Heart right ventricle (tissue), 16 donors: ENCODE data around the gene ZCCHC24. TPM values are rescaled to one million over a fixed set of nuclear protein-coding genes. Genes with fewer than 3 reads are reported as not detected.
A peak's percentile ranks its signal among the peaks of the same experiment; 100 is the strongest.

Experiments
- ATAC-seq, 8 donors: fragments of 200-7000 bp; cut with Tn5 transposase; one replicate each; pipeline ENCODE4 v1.9.1; 2020; ENCODE audit warnings: mild to moderate bottlenecking in 8 of 8, moderate library complexity in 8 of 8, moderate number of reproducible peaks in 1 of 8
- DNase-seq, 2 donors: peaks; one replicate each; pipeline ENCODE4 v3.0.0-alpha.2; 2020
- H3K27ac ChIP-seq, 10 donors: fragments of 200-600 bp; sonication (generic) in 2 of 10; one replicate each; pipeline versions ENCODE4 v1.5.0 to v1.8.0; 2020 to 2022; ENCODE audit warnings: mild to moderate bottlenecking in 3 of 10
- H3K27me3 ChIP-seq, 7 donors: fragments of 200-600 bp; one replicate each; pipeline ENCODE4 v1.8.0; 2021 to 2022; ENCODE audit warnings: mild to moderate bottlenecking in 2 of 7
- H3K36me3 ChIP-seq, 9 donors: fragments of 200-600 bp; sonication (generic) in 1 of 9; one replicate each; pipeline versions ENCODE4 v1.5.0 to v1.8.0; 2020 to 2022; ENCODE audit warnings: mild to moderate bottlenecking in 2 of 9
- H3K4me1 ChIP-seq, 9 donors: fragments of 200-600 bp; sonication (generic) in 1 of 9; one replicate each; pipeline versions ENCODE4 v1.5.0 to v1.8.0; 2020 to 2022; ENCODE audit warnings: mild to moderate bottlenecking in 4 of 9
- H3K4me3 ChIP-seq, 10 donors: fragments of 200-600 bp; sonication (generic) in 2 of 10; one replicate each; pipeline versions ENCODE4 v1.5.0 to v1.8.0; 2020 to 2022; ENCODE audit warnings: mild to moderate bottlenecking in 7 of 10, moderate library complexity in 2 of 10
- H3K9me3 ChIP-seq, 11 donors: fragments of 200-600 bp in 10 of 11; sonication (generic) in 2 of 11; one replicate each; pipeline versions ENCODE4 v1.5.0 to v1.8.0; 2013 to 2022; ENCODE audit warnings: mild to moderate bottlenecking in 2 of 11, control low read depth in 1 of 11, moderate library complexity in 1 of 11
- WGBS, 2 donors: extraction: QIAGEN DNeasy Blood & Tissue Kit; methylation state at CpG; one replicate each; pipeline ENCODE4 v1.1.7; 2013; ENCODE audit warnings: inconsistent platforms in 1 of 2; 5-methylcytosine and 5-hydroxymethylcytosine counted together
- intact Hi-C, 10 donors: fragments of 100-400 bp; cut with DNase I; formaldehyde crosslinking; loops; one replicate each; pipeline versions ENCODE4 v1.11.1 to v1.14.2; 2022
- polyA plus RNA-seq, 2 donors: library from polyadenylated mRNA; stranded (reverse); fragments of 200-250 nt; gene quantifications; one replicate each; pipeline ENCODE4 v1.2.3, GENCODE V29; 2013
- total RNA-seq, 10 donors: library from RNA; stranded (reverse); fragmentation: NEBNext Ultra II Directional in 3 of 10; extraction: Animal tissue kit (Norgen Biotek cat#: 25700) in 3 of 10; gene quantifications; one replicate each; pipeline versions ENCODE4 v1.2.1 to v1.2.4, GENCODE V29; 2021 to 2023
- TF ChIP-seq, protein P1 (sequence below), 9 donors: fragments of 200-600 bp; sonication (generic) in 2 of 9; IDR thresholded peaks; one replicate each; pipeline versions ENCODE4 v1.5.0 to v1.8.0; 2021 to 2022; ENCODE audit warnings: antibody characterized with exemption in 9 of 9, mild to moderate bottlenecking in 5 of 9, moderate library complexity in 1 of 9
- donor health status: Arrhythmogenic right ventricular cardiomyopathy.
- donor health status: ischemic (EF 13 %, LVEDD 7.1; RV severe dilation, severe dysfunction).
- donor health status: healthy with polysubstance abuse.
- donor health status: DM: no; HTN: yes; CAD: no.
- donor health status: DM: no; HTN: no; CAD: no.
- donor health status: ischemic (EF 25% LVEDD 6.9; RV normal size, moderate dysfunction).
- donor health status: ischemic (EF 25% LVEDD 5.7; RV mildly dilated, moderate dysfunction).
- donor health status: healthy.
- donor health status: DM: yes; HTN: yes; CAD: no.
- donor health status: Ischemic cardiomyopathy.
- donor health status: ischemic (EF 35%, LVEDD 5.7; RV mildly dilated, moderate dysfunction).
- donor health status: nonischemic (EF 11% LVEDD 7.7; RV severe dilation, severe dysfunction).
- donor health status: DM: yes; HTN: yes; CAD: no.
- donor health status: PGD.
- donor health status: ischemic (EF 29% LVEDD 5.4; RV normal size, mild dysfunction).
- donor health status: nonischemic (EF 23%, LVEDD 6.1; RV moderate dilation, normal function).

The ZCCHC24 gene
- total and polyA plus RNA-seq, 12 donors: 19.3 to 59.0 (median 45.9) TPM

DNA sequence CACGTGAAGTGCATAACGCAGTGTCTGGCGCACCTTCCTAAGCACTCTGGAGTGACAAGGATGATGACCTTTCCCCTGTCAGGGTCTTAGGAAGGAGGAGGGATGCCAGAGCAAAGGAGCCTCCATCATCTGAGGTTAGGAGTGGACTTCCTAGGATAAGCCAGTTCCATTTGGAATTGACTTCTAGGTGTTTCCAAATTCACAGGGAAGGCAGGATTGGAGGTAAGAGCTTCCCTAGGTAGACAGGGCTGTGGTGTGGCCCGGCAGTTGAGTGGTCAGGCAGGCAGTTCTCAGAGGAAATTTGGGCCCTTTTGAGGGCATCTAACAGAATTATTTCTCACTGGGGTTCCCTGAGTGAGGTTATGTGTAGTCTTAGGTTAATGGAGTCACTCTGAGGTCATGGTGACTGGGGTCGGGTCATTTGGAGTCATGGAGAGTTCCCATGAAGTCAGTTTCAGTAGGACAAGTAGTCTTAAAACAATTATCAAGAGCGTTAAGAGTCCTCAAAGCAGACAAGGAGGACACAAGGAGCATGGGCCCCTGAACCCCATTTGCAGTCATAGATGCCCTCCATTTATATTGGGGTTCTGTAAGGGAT is 89.9 kb downstream of the ZCCHC24 start:
- 89% methylated on average over 6 of the region's 6 CpGs for WGBS, 2 donors
- H3K9me3 ChIP-seq: no peaks in the 10 kb centered on the region
- peak overlapping the region in 1 of 10 donors; percentile 27 for H3K27ac ChIP-seq
- intact Hi-C loops: no loop called here
- H3K4me1 ChIP-seq: peaks cover 0 to 46% (median 0%) of the 10 kb centered on the region in 9 donors
- DNase-seq (no peak), ATAC-seq (no peak)
- no peak overlapping the region for H3K4me3 ChIP-seq
- H3K36me3 ChIP-seq: peaks cover 0 to 71% (median 44%) of the 10 kb centered on the region in 9 donors
- TF ChIP-seq, protein P1, sequence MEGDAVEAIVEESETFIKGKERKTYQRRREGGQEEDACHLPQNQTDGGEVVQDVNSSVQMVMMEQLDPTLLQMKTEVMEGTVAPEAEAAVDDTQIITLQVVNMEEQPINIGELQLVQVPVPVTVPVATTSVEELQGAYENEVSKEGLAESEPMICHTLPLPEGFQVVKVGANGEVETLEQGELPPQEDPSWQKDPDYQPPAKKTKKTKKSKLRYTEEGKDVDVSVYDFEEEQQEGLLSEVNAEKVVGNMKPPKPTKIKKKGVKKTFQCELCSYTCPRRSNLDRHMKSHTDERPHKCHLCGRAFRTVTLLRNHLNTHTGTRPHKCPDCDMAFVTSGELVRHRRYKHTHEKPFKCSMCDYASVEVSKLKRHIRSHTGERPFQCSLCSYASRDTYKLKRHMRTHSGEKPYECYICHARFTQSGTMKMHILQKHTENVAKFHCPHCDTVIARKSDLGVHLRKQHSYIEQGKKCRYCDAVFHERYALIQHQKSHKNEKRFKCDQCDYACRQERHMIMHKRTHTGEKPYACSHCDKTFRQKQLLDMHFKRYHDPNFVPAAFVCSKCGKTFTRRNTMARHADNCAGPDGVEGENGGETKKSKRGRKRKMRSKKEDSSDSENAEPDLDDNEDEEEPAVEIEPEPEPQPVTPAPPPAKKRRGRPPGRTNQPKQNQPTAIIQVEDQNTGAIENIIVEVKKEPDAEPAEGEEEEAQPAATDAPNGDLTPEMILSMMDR (IDR thresholded peaks at IDR 0.05): no peak
- no peaks in the 10 kb centered on the region for H3K27me3 ChIP-seq

DNA sequence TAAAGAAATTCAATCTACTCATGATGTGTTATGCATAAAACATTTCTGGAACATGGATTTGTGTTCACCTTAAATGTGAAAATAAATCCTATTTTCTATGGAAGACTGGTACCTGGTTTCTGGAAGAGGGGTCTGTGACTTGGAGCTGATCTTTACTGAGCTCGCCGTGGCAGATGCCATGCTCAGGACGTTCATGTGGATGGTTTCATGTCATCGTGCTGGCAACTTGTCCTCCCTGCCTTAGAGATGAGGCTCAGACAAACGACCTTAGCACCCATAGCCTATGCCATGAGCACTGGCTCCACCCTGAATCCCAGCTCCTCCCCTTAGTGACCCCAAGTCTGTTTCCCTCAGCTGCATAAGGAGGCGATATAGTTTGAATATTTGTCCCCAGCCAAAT is 90.8 kb downstream of the ZCCHC24 start:
- DNase-seq (no peak), ATAC-seq (no peak)
- intact Hi-C loops: no loop called here
- 92% methylated on average over 6 of the region's 6 CpGs for WGBS, 2 donors
- TF ChIP-seq, protein P1 (IDR thresholded peaks at IDR 0.05): no peak
- Histone ChIP-seq H3K36me3 (peaks cover 0 to 80% (median 51%) of the 10 kb centered on the region in 9 donors), H3K27me3 (no peaks in the 10 kb centered on the region), H3K9me3 (no peaks in the 10 kb centered on the region), H3K27ac (no peak overlapping the region), H3K4me1 (peaks cover 0 to 55% (median 1%) of the 10 kb centered on the region in 9 donors), H3K4me3 (no peak overlapping the region)

DNA sequence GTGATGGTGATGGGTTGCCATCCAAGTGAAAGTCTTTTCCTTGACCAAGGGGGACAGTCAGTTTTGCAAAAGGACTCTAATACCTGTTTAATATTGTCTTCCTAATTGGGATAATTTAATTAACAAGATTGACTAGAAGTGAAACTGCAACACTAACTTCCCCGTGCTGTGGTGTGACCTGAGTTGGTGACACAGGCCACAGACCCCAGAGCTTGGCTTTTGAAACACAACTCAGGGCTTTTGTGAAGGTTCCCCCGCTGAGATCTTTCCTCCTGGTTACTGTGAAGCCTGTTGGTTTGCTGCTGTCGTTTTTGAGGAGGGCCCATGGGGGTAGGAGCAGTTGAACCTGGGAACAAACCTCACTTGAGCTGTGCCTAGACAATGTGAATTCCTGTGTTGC is 91.3 kb downstream of the ZCCHC24 start:
- intact Hi-C loops: no loop called here

DNA sequence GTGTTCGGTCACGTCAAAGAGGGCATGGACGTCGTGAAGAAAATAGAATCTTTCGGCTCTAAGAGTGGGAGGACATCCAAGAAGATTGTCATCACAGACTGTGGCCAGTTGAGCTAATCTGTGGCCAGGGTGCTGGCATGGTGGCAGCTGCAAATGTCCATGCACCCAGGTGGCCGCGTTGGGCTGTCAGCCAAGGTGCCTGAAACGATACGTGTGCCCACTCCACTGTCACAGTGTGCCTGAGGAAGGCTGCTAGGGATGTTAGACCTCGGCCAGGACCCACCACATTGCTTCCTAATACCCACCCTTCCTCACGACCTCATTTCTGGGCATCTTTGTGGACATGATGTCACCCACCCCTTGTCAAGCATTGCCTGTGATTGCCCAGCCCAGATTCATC is 91.7 kb downstream of the ZCCHC24 start:
- H3K9me3 ChIP-seq: no peaks in the 10 kb centered on the region
- no peak for DNase-seq
- 73 to 78% methylated on average over 11 of the region's 11 CpGs for WGBS, 2 donors
- H3K4me1 ChIP-seq: peaks cover 0 to 64% (median 10%) of the 10 kb centered on the region in 9 donors
- no peak overlapping the region for H3K27ac ChIP-seq
- intact Hi-C loops: no loop called here
- peaks cover 0 to 88% (median 58%) of the 10 kb centered on the region in 9 donors for H3K36me3 ChIP-seq
- TF ChIP-seq, protein P1 (IDR thresholded peaks at IDR 0.05): no peak
- H3K4me3 ChIP-seq: no peak overlapping the region
- H3K27me3 ChIP-seq: no peaks in the 10 kb centered on the region
- ATAC-seq: no peak

More for the DNA sequence above, 91.3 kb downstream of the ZCCHC24 start:
- ATAC-seq (no peak), DNase-seq (no peak)
- Histone ChIP-seq H3K4me3 (no peak overlapping the region), H3K36me3 (peaks cover 0 to 84% (median 56%) of the 10 kb centered on the region in 9 donors), H3K4me1 (peaks cover 0 to 59% (median 6%) of the 10 kb centered on the region in 9 donors), H3K27ac (no peak overlapping the region), H3K27me3 (no peaks in the 10 kb centered on the region), H3K9me3 (no peaks in the 10 kb centered on the region)
- TF ChIP-seq, protein P1 (IDR thresholded peaks at IDR 0.05): no peak
- 49 to 66% methylated on average over 3 of the region's 3 CpGs for WGBS, 2 donors
